GM18909 (cell line): ENCODE measurements around the gene FBXO40.
A peak's percentile ranks its signal among the peaks of the same experiment; 100 is the strongest.

Source experiments
- ATAC-seq: cut with Tn5 transposase; IDR thresholded peaks from one replicate; pipeline ENCODE4 v1.9.1; 2021; ENCODE audit warnings: mild to moderate bottlenecking; ENCODE audit not compliant: unreplicated experiment, poor library complexity

FBXO40 gene

DNA sequence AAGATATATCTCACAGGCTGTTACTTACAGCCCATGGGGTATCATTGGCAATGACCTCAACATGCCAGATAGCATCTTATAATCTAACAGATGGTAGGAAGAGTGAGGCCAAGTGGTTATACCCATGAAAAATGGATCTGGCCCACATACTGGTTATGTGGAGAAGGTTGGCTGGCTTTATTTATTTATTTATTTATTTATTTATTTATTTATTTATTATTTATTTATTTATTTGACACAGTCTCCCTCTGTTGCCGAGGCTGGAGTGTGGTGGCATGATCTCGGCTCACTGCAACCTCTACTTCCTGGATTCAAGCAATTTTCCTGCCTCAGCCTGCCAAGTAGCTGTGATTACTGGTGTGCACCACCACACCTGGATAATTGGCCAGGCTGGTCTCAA, 11.6 kb downstream of the FBXO40 start:
- ATAC-seq: no peak

DNA sequence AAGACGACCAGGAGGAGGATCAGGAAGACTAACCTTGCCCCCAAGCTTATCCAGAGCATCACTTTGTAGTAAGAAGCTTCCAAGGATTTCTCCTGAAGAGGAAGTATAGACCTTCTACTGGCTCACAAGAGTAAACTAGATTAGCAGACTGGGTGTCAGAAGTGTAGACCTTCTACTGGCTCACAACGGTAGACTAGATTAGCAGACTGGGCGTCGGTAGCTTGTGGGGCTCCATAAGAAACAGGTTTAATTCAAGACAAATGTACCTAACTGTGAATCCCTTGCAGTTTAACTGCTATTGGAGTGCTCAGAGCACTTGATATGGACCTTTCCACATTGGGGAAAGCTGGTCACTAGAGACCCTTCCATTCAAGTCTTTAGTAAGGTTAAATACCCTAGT, 12.9 kb downstream of the FBXO40 start:
- ATAC-seq: no peak

DNA sequence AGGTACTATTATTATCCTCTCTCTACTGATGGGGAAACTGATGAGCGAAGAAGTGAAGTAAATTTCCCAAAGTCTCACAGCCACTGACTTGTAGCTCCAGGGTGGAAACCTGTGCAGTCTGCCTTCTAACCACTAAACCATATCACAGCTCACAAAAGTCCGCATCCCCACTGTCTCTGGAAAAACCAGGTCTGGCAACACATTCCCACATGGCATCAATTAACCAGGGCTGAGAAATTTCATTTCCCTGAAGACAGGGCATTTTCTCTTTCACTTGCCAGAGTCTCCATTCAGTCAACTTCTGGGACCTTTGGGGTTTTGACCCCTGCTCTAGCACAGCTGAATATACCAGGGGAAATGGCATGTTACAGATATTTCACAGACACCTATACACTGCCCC, 26.5 kb downstream of the FBXO40 start:
- no peak for ATAC-seq

DNA sequence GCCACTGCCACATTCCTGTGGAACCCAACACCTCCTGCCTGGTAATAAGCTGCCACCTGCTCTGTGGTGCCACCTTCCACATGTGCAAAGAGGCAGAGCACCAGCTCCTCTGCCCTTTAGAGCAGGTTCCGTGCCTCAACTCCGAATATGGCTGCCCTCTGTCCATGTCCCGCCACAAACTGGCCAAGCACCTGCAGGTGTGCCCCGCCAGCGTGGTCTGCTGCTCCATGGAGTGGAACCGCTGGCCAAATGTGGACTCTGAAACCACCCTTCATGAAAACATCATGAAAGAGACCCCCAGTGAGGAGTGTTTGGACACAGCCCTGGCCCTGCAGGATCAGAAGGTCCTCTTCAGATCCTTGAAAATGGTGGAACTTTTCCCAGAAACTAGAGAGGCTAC, 28.3 kb downstream of the FBXO40 start:
- ATAC-seq: no peak

DNA sequence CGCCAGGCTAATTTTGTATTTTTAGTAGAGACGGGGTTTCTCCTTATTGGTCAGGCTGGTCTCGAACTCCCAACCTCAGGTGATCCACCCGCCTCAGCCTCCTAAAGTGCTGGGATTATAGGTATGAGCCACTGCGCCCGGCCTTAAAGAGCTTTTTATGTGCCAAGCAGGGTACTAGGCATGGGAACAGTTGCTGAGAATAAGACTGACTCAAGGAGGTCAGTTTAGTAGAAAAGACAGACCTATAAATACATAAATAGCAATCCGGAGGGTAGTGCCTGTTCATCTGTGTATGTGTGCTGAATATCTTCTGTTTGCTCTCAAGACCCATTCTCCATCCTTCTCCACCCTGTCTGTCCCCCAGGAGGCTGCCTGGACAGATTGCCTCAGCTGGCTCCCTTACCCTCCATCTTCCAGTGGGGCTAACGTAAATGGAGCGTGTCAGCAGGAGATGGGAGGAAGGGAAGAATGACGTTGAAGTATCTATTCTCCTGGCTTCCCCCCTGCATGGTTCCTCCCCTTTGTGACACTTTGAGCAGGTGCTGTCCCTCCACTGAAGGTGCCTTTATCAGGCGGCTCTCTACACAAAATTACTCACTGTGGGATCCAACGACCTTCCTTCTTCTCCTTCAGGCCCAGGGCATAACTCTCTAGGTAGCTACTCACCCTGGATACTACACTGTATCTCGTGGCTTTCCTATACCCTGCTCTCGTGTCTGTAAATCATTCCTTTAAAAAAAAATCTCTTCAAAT, 31.1 kb downstream of the FBXO40 start:
- ATAC-seq: no peak

DNA sequence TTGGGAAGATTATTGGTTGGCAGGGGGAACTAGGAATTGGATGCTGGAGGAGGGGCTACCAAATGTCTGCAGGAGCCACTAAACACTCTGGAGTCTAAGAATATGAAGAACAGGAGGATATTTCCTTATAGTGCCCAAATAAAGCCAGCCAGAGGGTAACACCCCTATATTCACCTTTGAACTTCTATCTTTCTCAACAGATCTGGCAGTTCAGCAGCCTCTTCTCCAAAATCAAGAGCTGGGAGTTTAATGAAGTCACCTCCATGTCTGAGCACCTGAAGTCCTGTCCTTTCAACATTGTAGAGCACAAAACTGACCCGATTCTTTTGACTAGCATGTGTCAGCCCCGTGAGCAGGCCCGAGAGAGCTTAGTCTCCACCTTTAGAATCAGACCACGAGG, 33.3 kb downstream of the FBXO40 start:
- ATAC-seq: no peak

DNA sequence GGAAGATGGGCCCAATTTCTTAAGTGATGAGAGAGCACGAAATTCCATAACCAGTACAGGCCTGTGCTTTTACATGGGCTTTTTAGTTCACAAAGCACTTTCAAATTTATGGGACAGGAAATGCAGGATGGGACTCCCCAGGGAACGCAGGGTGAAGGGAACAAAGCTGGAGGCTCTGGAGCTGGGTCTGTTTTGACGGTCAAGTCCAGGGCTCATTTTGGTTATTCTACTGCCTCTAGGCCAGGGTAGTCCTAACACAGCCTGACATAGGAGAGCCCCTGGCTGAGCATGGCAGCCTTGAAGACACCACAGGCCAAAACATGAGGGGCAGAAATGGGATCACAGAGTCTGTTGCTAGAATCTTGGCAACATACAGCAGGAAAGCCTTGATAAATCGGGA, 34.0 kb downstream of the FBXO40 start:
- no peak for ATAC-seq

DNA sequence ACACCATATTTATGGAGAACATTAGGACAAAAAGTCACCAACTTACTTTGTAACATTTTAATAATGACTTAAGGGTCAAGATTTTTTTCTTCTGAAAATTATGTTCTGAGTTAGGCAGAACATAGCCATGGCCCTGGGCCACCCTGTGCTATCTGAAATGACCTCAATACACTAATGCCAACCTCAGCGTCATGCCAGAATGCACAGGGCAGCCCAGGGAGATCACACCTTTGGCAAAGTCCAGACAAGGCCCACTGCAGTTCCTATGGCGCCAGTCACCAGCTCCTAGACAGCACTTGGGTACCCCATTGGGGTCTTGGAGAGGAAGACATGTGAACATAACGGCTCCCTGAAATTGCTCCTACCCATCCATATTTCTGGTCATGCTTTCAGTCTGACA, 34.4 kb downstream of the FBXO40 start:
- ATAC-seq: no peak

DNA sequence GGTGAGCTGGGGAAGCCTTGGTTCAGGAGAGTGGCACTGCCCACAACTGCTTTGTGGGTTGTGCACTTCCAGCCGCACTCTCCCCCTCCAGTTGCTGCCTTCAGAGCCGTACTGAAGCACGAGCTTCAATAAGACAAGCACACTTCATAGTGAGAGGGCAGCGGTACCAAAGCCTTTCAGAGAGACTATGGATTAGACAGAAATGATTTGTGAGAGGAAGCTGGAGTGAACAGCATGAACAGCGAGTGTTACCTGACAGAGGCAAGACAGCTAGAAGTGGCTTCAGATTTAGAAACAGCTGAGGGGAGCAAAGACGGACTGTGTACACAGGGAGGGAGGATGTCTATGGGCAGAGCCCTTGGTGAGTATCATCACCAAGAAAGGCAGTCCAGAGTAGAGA, 36.4 kb downstream of the FBXO40 start:
- no peak for ATAC-seq

DNA sequence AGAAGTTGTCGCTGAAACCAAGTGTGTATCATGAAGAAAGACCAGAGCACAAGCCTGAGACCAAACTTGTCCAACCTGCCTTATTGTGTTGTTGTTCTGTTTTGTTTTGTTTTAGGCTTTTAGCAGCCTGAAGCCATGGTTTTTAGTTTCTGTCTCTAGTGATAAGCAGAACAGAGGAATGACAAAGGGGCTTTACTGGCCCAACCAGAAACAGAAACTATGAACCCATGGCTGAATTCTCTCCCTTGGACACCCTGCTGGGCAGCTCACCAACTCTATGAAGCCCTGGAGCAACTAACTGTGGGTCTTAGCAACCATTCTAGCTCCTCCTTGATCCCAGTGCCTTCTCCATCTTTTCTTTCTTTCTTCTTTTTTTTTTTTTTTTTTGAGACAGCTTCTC, 37.2 kb downstream of the FBXO40 start:
- no peak for ATAC-seq

DNA sequence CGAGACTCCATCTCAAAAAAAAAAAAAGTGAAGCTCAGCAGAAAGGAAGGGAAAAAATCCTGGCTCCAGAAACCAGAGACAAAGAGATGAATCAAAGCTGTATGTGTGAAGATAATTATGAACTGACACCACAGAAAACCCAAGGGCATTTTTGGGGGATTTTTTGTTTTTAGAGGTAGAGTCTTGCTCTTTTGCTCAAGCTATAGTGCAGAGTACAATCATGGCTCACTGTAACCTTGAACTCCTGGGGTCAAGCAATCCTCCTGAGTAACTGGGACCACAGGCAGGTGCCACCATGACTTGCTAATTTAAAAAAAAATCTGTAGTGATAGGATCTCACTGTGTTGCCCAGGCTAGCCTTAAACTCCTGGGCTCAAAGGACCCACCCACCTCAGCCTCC, 44.7 kb downstream of the FBXO40 start:
- ATAC-seq: no peak

DNA sequence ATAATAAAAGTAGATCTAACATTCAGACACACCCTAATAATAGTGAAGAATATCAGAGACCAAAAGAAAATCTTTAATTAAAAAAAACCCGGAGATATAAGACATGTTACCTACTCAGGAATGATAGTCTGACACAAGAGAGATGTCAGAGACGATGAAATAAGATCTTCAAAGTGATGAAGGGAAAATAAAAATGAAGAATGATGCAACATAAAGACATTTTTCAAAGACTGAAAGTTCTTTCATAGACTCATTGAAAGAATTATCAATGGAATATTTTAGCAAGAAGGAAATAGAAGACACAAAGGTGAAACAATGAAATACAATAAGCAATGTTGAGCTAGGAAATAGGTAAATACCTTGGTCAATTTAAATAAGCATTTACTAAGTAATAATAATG, 47.9 kb downstream of the FBXO40 start:
- ATAC-seq: no peak

DNA sequence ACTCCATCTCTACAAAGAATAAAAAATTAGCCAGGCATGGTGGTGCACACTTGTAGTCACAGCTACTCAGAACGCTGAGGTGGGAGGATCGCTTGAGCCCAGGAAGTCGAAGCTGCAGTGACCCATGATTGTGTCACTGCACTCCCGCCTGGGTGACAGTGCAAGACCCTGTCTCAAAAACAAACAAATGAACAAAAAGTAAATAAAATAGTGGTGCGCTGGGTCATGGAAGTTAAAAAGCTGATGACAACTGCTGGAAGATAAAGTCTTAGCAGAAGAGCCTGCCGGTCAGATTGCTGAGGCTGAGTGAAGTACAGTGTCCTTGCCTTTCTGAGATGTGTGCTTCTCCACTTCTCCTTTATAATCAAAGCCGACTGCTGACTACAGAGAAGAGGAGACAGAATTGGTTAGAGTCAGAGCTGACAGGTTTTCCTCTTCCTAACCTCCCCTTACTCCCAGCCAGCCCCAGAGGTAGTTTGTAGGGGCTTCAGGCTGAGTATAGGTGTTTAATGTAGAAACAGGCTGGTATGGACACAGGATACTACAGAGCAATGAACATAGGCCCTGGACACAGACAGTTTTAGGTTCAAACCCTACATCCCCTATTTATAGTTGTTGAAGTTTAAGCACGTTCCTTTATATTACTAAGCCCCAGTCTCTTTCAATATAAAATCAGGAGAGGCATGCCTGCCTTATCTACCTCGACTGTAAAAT, 49.6 kb downstream of the FBXO40 start:
- ATAC-seq: no peak

DNA sequence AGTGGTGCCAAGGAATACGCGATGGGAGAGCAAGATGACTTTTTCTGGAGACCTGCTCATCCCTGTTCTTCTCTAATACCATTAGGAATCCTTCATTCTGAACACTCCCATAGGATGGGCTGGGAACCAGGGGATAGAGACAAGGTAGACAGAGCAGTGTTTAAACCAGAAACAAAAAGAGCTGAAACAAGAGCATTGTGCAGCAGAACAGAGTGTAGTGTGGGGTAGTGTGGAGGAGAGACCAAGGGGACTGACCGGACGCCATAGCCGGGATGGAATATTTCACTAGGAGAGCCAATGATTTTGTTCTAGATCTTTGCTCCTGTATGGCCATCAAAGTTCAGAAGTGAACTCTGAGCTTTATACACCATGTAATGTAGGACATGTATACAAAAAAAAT, 51.9 kb downstream of the FBXO40 start:
- ATAC-seq: no peak

DNA sequence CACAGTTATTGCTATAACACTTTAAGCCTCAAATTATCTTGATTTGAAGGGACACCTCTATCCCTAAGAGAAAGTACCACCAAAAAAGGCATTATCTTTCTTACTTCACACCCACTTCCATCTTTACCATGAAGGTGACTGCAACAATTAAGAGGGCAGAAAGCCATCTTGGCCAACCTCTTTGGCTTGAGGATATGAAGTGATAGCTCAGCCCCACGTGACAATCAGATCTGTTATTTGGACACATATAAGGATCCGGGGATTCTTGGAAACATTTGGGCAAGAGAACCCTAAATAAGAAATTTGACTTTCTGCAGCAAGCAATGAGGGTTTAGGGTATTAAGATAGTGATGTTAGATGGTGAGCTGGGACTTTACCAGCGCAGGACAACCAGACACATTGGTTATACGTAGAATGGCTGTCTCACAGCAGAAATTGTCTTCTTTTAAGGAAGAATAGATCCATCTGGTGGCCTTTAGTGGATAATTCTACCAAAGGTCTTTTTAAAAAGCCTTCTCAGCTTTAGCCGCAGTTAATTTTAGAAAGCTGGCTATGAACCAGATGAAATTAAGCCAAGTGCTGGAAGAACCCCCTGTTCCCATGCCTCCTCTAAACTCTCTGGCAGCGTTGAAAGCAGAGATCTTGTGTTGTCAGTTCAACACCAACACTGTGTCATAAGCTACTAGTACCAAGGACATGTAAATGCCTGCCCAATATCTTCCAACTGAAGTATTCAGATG, 55.2 kb downstream of the FBXO40 start:
- ATAC-seq: no peak

DNA sequence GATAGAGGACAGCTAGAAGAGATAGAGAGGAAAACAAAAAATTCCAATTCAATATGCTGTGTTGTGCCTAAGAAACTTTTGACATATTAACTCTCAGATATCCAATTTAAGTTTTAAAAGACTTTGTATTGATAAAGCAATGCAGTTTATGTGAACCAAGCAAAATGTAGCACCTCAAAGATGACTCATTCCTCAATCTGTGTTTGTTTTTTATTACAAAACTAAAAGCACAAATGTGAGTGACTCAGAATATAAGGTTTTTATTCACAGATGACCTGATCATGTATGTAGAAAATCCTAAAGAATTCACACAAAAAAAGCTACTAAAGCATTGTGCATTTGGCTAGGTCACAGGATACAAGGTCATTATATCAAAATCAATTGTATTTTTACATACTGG, 56.5 kb downstream of the FBXO40 start:
- no peak for ATAC-seq

DNA sequence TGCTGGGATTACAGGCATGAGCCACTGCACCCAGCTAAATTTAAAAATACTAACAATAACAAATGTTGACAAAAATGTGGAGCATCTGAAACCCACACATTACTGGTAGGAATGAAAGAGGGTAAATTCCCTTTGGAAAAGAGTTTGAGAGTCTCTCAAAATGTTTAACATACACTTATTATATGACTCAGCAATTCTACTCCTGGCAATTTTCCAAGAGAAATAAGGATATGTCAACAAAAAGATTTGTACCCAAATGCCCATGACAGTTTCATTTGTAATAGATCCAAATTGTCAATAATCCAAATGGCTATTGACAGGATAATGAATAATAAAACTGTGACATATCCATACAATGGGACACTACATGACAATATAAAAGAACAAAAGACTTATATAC, 58.5 kb downstream of the FBXO40 start:
- no peak for ATAC-seq

DNA sequence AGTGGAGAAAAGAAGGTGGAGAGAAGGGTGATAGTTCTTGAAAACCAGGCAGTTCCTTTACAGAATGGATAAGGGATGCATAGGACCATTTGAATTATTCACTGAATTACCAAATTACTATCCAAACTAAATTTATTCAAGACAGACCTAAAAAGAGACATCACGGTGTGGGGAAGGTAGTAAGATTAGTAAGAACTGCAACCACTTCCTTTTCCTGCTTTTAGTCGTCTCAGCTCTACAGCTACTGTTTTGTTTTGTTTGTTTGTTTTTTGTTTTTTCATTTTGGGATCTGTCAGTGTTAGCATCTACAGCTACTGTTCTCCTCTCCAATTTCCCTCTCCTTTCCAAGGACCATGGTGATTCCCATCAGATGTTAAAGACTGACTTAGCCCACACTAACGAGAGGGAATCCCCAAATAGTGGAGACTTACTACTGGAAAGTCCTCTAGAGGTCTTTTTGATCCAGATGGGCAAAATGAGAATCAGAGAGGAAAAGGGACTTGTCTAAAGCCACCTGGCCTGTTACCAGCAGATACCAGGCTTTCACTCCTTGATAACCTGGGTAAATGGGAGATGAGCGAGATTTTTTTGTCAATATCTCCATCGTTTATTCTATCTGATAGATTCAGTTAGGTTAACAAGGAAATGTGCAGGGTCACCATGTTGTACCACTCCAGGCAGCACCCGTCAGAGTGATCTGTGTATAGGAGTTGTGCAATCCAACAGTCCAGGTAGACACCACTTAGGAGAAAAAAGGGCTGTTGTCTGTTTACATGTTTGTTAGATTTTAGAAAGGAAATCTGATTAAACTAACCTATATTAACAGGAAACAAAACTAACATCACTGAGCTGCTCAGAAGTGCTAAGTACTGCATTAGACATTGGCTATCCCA, 61.6 kb downstream of the FBXO40 start:
- peak; percentile 75 for ATAC-seq

DNA sequence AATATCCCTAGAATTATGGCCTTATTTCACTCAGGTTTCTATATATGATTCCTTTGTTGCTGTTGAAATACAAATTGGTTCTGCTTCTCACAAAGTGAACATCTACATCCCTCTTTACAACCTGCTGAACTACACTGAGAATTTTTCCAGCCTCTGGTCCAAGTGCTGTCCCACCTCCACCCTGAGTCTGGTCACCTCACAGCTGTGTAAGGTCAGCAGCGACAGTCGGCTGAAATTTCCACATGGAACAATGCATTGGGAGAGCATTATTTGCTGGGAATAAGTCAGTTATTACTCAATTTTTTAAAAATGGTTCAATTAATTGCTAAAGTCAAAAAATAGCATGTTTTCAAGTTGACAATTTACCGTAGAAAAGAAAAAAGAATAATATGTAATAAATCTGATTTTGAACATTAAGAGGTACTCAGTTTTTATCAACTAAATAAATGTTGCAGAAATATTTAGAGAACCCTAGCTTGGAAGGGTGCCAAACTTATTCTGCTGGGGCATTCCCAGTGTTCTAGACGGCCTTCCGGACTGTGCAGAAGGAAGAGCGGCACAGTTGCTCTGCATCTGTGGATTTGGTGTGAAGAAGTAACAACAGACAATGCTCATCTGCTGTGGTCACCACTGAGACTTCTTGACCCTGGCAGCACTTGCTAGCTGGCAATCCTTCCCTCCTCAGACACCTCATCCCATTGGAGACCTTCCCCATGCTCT, 65.7 kb downstream of the FBXO40 start:
- ATAC-seq: no peak

DNA sequence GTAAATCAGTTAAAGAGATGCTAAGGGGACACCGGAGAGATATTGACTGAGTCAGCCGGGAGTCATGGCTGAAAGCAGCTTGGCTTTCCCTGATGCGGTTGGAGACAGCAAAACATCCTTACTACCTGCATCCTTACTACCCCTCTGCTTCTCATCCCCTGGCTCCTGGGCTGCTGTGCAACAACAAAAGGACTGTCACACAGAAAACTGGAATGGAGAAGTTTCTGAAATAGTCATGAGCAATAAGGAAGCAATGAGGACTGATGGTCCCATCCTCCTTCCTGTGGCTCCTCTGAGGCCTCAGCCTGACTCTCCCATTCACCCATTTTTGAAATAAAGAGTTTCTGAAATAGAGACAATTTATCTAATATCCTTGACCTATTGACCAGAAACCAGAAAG, 66.4 kb downstream of the FBXO40 start:
- ATAC-seq: no peak
